ENCODE data around the gene KCTD15.

KCTD15 gene

GRCh38 chr19:33804021-33804799 lies 7.5 kb downstream of the KCTD15 start:
- DNase-seq = no peak
- no peak overlapping the region for H3K27ac Mint-ChIP-seq
- H3K27me3 Mint-ChIP-seq (ENCODE audit: low read depth, poor library complexity) = peaks cover 3% of the 10 kb centered on the region
- H3K4me3 Mint-ChIP-seq = no peak overlapping the region
- H3K9me3 Mint-ChIP-seq = no peaks in the 10 kb centered on the region
- peaks cover 29% of the 10 kb centered on the region for H3K4me1 Mint-ChIP-seq
- TF ChIP-seq CTCF (IDR thresholded peaks at IDR 0.05) = no peak
- peaks cover 59% of the 10 kb centered on the region for H3K36me3 Mint-ChIP-seq (ENCODE audit: low read depth)

- DNase-seq = no peak
- peaks cover 3% of the 10 kb centered on the region for H3K27me3 Mint-ChIP-seq (ENCODE audit: low read depth, poor library complexity)
- peaks cover 18% of the 10 kb centered on the region for H3K4me1 Mint-ChIP-seq
- no peak overlapping the region for H3K4me3 Mint-ChIP-seq
- H3K27ac Mint-ChIP-seq = no peak overlapping the region
- no peaks in the 10 kb centered on the region for H3K9me3 Mint-ChIP-seq
- H3K36me3 Mint-ChIP-seq (ENCODE audit: low read depth) = peaks cover 59% of the 10 kb centered on the region
- no peak for TF ChIP-seq CTCF (IDR thresholded peaks at IDR 0.05)
These were observed 8.6 kb downstream of the KCTD15 start for GRCh38 chr19:33805313-33805712.

GRCh38 chr19:33805840-33806433 lies 9.3 kb downstream of the KCTD15 start:
- no peaks in the 10 kb centered on the region for H3K9me3 Mint-ChIP-seq
- peaks cover 65% of the 10 kb centered on the region for H3K36me3 Mint-ChIP-seq (ENCODE audit: low read depth)
- H3K4me3 Mint-ChIP-seq = no peak overlapping the region
- no peak for TF ChIP-seq CTCF (IDR thresholded peaks at IDR 0.05)
- peaks cover 3% of the 10 kb centered on the region for H3K27me3 Mint-ChIP-seq (ENCODE audit: low read depth, poor library complexity)
- no peak overlapping the region for H3K27ac Mint-ChIP-seq
- peaks cover 11% of the 10 kb centered on the region for H3K4me1 Mint-ChIP-seq
- no peak for DNase-seq

DNA sequence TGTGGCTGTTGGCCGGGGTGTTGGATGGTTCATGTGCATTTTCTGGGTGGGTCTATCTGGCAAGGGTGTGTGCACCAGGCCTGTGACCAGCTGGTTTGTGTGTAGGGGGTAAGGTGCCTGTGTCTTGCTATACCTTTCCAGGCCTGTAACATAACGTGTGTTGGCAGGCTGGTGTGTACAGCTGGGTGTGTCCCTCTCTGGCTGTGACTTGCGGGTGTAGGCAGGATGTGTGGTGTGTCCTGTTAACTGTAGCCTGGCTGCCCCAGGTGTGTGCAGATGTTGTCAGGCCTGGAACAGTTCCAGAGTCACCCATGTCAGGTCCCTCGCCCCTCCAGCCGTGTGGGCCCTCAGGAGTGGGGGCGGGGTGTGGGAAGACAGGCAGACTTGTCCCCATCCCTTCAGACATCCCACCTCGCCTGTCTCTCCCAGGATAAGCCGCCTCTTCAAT lies 9.8 kb downstream of the KCTD15 start:
- Mint-ChIP-seq H3K4me3 (no peak overlapping the region), H3K27ac (no peak overlapping the region), H3K9me3 (no peaks in the 10 kb centered on the region), H3K27me3 (ENCODE audit: low read depth, poor library complexity) (peaks cover 1% of the 10 kb centered on the region), H3K4me1 (peaks cover 11% of the 10 kb centered on the region), H3K36me3 (ENCODE audit: low read depth) (peaks cover 62% of the 10 kb centered on the region)
- no peak for DNase-seq
- TF ChIP-seq CTCF (IDR thresholded peaks at IDR 0.05) = no peak

- Mint-ChIP-seq H3K27ac (no peak overlapping the region), H3K9me3 (no peaks in the 10 kb centered on the region), H3K4me1 (peaks cover 7% of the 10 kb centered on the region), H3K4me3 (no peak overlapping the region), H3K27me3 (ENCODE audit: low read depth, poor library complexity) (no peaks in the 10 kb centered on the region), H3K36me3 (ENCODE audit: low read depth) (peaks cover 64% of the 10 kb centered on the region)
- TF ChIP-seq CTCF (IDR thresholded peaks at IDR 0.05) = no peak
- no peak for DNase-seq
These were observed 11.7 kb downstream of the KCTD15 start for GRCh38 chr19:33808399-33808798.

Measured in nephron progenitor cell (in vitro differentiated cells).